NCI-H2196 treated with DMSO at 0.1 percent for 48 hours (cell line): Measurements from ENCODE around the gene NAA15.
"Not testable (repeated sequence)": the region's sequence is repeated elsewhere in the genome, so short reads cannot be mapped to it uniquely, and the experiment has no call there.

Experiments used
- DNase-seq: peaks from one replicate; lab custom pipeline; 2025; ENCODE audit not compliant: unreplicated experiment; lab: John Stamatoyannopoulos, UW

NAA15 gene

GRCh38 chr4:139295942-139296299 lies 5.4 kb upstream of the NAA15 start:
- no peak for DNase-seq

- no peak for DNase-seq
Observed at GRCh38 chr4:139297001-139297410, 4.3 kb upstream of the NAA15 start.

- DNase-seq: no peak
Observed at GRCh38 chr4:139299536-139299935, 1.8 kb upstream of the NAA15 start.

GRCh38 chr4:139300431-139301112 lies 733 bp upstream of the NAA15 start:
- DNase-seq: no peak

- DNase-seq: no peak
Observed at GRCh38 chr4:139301821-139302611, 711 bp downstream of the NAA15 start, which contains the start of gene NDUFC1. NDUFC1 (minus strand) TSS chr4:139302477; CDS start chr4:139295798, 6,679 bp downstream.

GRCh38 chr4:139304920-139305319 lies 3.6 kb downstream of the NAA15 start:
- no peak for DNase-seq

GRCh38 chr4:139311909-139312308 lies 10.6 kb downstream of the NAA15 start:
- DNase-seq: no peak

- DNase-seq: no peak
Observed at GRCh38 chr4:139312552-139313332, 11.4 kb downstream of the NAA15 start.

GRCh38 chr4:139313414-139313813 lies 12.1 kb downstream of the NAA15 start:
- DNase-seq: not testable (repeated sequence)

GRCh38 chr4:139314047-139314800 lies 12.9 kb downstream of the NAA15 start:
- no peak for DNase-seq

- DNase-seq: no peak
Observed at GRCh38 chr4:139315221-139315675, 13.9 kb downstream of the NAA15 start.

- DNase-seq: no peak
Observed at GRCh38 chr4:139316733-139317132, 15.4 kb downstream of the NAA15 start.

- DNase-seq: no peak
Observed at GRCh38 chr4:139317635-139318034, 16.3 kb downstream of the NAA15 start.

- no peak for DNase-seq
Observed at GRCh38 chr4:139319571-139319970, 18.3 kb downstream of the NAA15 start.

GRCh38 chr4:139322070-139322469 lies 20.8 kb downstream of the NAA15 start:
- DNase-seq: not testable (repeated sequence)

- DNase-seq: not testable (repeated sequence)
Observed at GRCh38 chr4:139322541-139322940, 21.2 kb downstream of the NAA15 start.

- DNase-seq: no peak
Observed at GRCh38 chr4:139324620-139325019, 23.3 kb downstream of the NAA15 start.

- DNase-seq: no peak
Observed at GRCh38 chr4:139329665-139330200, 28.4 kb downstream of the NAA15 start.

- DNase-seq: no peak
Observed at GRCh38 chr4:139330283-139330682, 29.0 kb downstream of the NAA15 start.

GRCh38 chr4:139331185-139331584 lies 29.9 kb downstream of the NAA15 start:
- DNase-seq: no peak

GRCh38 chr4:139333046-139333445 lies 31.7 kb downstream of the NAA15 start:
- no peak for DNase-seq
